Tibial nerve (tissue), 3 donors: ENCODE results near the gene VSTM2B.

Source experiments
- POLR2A ChIP-seq, 2 donors: fragments of 450-650 bp; IDR thresholded peaks; one replicate each; pipeline ENCODE4 v1.6.1; 2017; ENCODE audit warnings: antibody characterized with exemption in 2 of 2, mild to moderate bottlenecking in 2 of 2, moderate library complexity in 2 of 2
- TF ChIP-seq, protein P1 (sequence below), 5 experiments: fragments of 200-600 bp in 3 of 5; fragments of 450-650 bp in 2 of 5; sonication (generic) in 3 of 5; IDR thresholded peaks; one replicate each; pipeline ENCODE4 v1.5.1; 2016 to 2019; ENCODE audit warnings: antibody characterized with exemption in 5 of 5, mild to moderate bottlenecking in 3 of 5, moderate library complexity in 2 of 5

DNA sequence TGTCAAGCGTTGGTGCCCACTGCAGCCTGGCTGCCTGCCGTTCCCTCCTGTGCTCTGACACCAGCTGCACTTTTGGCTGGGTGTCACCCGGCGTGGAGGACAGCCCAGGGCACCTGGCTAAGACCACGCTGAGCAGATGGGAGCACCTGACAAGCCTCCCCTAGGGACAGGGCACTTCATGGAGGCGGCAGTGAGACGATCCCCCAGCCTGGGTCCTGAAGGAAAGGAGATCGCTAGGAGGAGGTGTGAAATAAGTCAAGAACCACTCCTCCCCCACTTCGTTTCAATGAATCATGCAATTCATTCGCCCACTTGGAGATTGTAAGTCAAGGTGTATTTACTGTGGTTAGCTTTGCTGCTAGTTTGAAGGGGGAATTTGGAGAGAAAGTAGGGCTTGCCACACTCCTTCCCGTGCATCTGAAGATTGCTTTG lies 38.8 kb downstream of the VSTM2B start:
- TF ChIP-seq, protein P1, sequence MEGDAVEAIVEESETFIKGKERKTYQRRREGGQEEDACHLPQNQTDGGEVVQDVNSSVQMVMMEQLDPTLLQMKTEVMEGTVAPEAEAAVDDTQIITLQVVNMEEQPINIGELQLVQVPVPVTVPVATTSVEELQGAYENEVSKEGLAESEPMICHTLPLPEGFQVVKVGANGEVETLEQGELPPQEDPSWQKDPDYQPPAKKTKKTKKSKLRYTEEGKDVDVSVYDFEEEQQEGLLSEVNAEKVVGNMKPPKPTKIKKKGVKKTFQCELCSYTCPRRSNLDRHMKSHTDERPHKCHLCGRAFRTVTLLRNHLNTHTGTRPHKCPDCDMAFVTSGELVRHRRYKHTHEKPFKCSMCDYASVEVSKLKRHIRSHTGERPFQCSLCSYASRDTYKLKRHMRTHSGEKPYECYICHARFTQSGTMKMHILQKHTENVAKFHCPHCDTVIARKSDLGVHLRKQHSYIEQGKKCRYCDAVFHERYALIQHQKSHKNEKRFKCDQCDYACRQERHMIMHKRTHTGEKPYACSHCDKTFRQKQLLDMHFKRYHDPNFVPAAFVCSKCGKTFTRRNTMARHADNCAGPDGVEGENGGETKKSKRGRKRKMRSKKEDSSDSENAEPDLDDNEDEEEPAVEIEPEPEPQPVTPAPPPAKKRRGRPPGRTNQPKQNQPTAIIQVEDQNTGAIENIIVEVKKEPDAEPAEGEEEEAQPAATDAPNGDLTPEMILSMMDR (IDR thresholded peaks at IDR 0.05): no peak
- no peak for TF ChIP-seq POLR2A (IDR thresholded peaks at IDR 0.05)
